Measurements from ENCODE around the gene MAPKAPK5.
A peak's percentile ranks its signal among the peaks of the same experiment; 100 is the strongest.

The MAPKAPK5 gene, protein sequence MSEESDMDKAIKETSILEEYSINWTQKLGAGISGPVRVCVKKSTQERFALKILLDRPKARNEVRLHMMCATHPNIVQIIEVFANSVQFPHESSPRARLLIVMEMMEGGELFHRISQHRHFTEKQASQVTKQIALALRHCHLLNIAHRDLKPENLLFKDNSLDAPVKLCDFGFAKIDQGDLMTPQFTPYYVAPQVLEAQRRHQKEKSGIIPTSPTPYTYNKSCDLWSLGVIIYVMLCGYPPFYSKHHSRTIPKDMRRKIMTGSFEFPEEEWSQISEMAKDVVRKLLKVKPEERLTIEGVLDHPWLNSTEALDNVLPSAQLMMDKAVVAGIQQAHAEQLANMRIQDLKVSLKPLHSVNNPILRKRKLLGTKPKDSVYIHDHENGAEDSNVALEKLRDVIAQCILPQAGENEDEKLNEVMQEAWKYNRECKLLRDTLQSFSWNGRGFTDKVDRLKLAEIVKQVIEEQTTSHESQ

GRCh38 chr12:111841750-111842555 is at the start of gene MAPKAPK5:
Gene MAPKAPK5 (plus strand): TSS chr12:111842228. CDS start chr12:111842734, 506 bp downstream.
- Histone ChIP-seq H3K9ac (ENCODE audit: low read depth, low read length) (peak within 1 kb of the TSS; percentile 99), H3K27ac (ENCODE audit: low read depth, low read length) (peak within 1 kb of the TSS; percentile 94), H3K27me3 (ENCODE audit: control insufficient read depth, insufficient read depth, low read length) (no peaks in the 10 kb centered on the region), H3K4me3 (ENCODE audit: low read depth, low read length) (peak within 1 kb of the TSS; percentile 96), H3K4me1 (ENCODE audit: control insufficient read depth, insufficient read depth, low read length) (peaks cover 9% of the 10 kb centered on the region), H3K9me3 (ENCODE audit: control insufficient read depth, insufficient read depth, low read length) (no peaks in the 10 kb centered on the region), H3K36me3 (ENCODE audit: control insufficient read depth, insufficient read depth, low read length) (peaks cover 26% of the 10 kb centered on the region)

- H3K36me3 ChIP-seq (ENCODE audit: control insufficient read depth, insufficient read depth, low read length): peaks cover 61% of the 10 kb centered on the region
- H3K27ac ChIP-seq (ENCODE audit: low read depth, low read length): no peak overlapping the region
- H3K4me1 ChIP-seq (ENCODE audit: control insufficient read depth, insufficient read depth, low read length): no peaks in the 10 kb centered on the region
- no peak overlapping the region for H3K9ac ChIP-seq (ENCODE audit: low read depth, low read length)
- no peak overlapping the region for H3K4me3 ChIP-seq (ENCODE audit: low read depth, low read length)
- H3K9me3 ChIP-seq (ENCODE audit: control insufficient read depth, insufficient read depth, low read length): no peaks in the 10 kb centered on the region
- no peaks in the 10 kb centered on the region for H3K27me3 ChIP-seq (ENCODE audit: control insufficient read depth, insufficient read depth, low read length)
Observed at GRCh38 chr12:111792856-111793235, 49.2 kb upstream of the MAPKAPK5 start.

- Histone ChIP-seq H3K36me3 (ENCODE audit: control insufficient read depth, insufficient read depth, low read length) (peaks cover 55% of the 10 kb centered on the region), H3K9me3 (ENCODE audit: control insufficient read depth, insufficient read depth, low read length) (no peaks in the 10 kb centered on the region), H3K27me3 (ENCODE audit: control insufficient read depth, insufficient read depth, low read length) (no peaks in the 10 kb centered on the region), H3K4me3 (ENCODE audit: low read depth, low read length) (no peak overlapping the region), H3K9ac (ENCODE audit: low read depth, low read length) (no peak overlapping the region), H3K27ac (ENCODE audit: low read depth, low read length) (no peak overlapping the region), H3K4me1 (ENCODE audit: control insufficient read depth, insufficient read depth, low read length) (no peaks in the 10 kb centered on the region)
Observed at GRCh38 chr12:111798182-111798581, 43.8 kb upstream of the MAPKAPK5 start.

- H3K4me3 ChIP-seq (ENCODE audit: low read depth, low read length): no peak overlapping the region
- no peaks in the 10 kb centered on the region for H3K27me3 ChIP-seq (ENCODE audit: control insufficient read depth, insufficient read depth, low read length)
- peaks cover 49% of the 10 kb centered on the region for H3K36me3 ChIP-seq (ENCODE audit: control insufficient read depth, insufficient read depth, low read length)
- H3K9ac ChIP-seq (ENCODE audit: low read depth, low read length): no peak overlapping the region
- no peaks in the 10 kb centered on the region for H3K9me3 ChIP-seq (ENCODE audit: control insufficient read depth, insufficient read depth, low read length)
- H3K4me1 ChIP-seq (ENCODE audit: control insufficient read depth, insufficient read depth, low read length): no peaks in the 10 kb centered on the region
- H3K27ac ChIP-seq (ENCODE audit: low read depth, low read length): no peak overlapping the region
Observed at GRCh38 chr12:111799758-111800157, 42.3 kb upstream of the MAPKAPK5 start.

- peaks cover 40% of the 10 kb centered on the region for H3K36me3 ChIP-seq (ENCODE audit: control insufficient read depth, insufficient read depth, low read length)
- no peaks in the 10 kb centered on the region for H3K9me3 ChIP-seq (ENCODE audit: control insufficient read depth, insufficient read depth, low read length)
- H3K27ac ChIP-seq (ENCODE audit: low read depth, low read length): no peak overlapping the region
- no peaks in the 10 kb centered on the region for H3K4me1 ChIP-seq (ENCODE audit: control insufficient read depth, insufficient read depth, low read length)
- H3K9ac ChIP-seq (ENCODE audit: low read depth, low read length): no peak overlapping the region
- no peaks in the 10 kb centered on the region for H3K27me3 ChIP-seq (ENCODE audit: control insufficient read depth, insufficient read depth, low read length)
- no peak overlapping the region for H3K4me3 ChIP-seq (ENCODE audit: low read depth, low read length)
Observed at GRCh38 chr12:111803038-111803626, 38.9 kb upstream of the MAPKAPK5 start.

- Histone ChIP-seq H3K36me3 (ENCODE audit: control insufficient read depth, insufficient read depth, low read length) (peaks cover 36% of the 10 kb centered on the region), H3K4me3 (ENCODE audit: low read depth, low read length) (no peak overlapping the region), H3K9me3 (ENCODE audit: control insufficient read depth, insufficient read depth, low read length) (no peaks in the 10 kb centered on the region), H3K9ac (ENCODE audit: low read depth, low read length) (no peak overlapping the region), H3K4me1 (ENCODE audit: control insufficient read depth, insufficient read depth, low read length) (no peaks in the 10 kb centered on the region), H3K27ac (ENCODE audit: low read depth, low read length) (no peak overlapping the region), H3K27me3 (ENCODE audit: control insufficient read depth, insufficient read depth, low read length) (no peaks in the 10 kb centered on the region)
Observed at GRCh38 chr12:111803851-111804250, 38.2 kb upstream of the MAPKAPK5 start.

- Histone ChIP-seq H3K4me1 (ENCODE audit: control insufficient read depth, insufficient read depth, low read length) (no peaks in the 10 kb centered on the region), H3K9ac (ENCODE audit: low read depth, low read length) (no peak overlapping the region), H3K27ac (ENCODE audit: low read depth, low read length) (no peak overlapping the region), H3K9me3 (ENCODE audit: control insufficient read depth, insufficient read depth, low read length) (no peaks in the 10 kb centered on the region), H3K4me3 (ENCODE audit: low read depth, low read length) (no peak overlapping the region), H3K27me3 (ENCODE audit: control insufficient read depth, insufficient read depth, low read length) (no peaks in the 10 kb centered on the region), H3K36me3 (ENCODE audit: control insufficient read depth, insufficient read depth, low read length) (peaks cover 28% of the 10 kb centered on the region)
Observed at GRCh38 chr12:111806304-111806703, 35.7 kb upstream of the MAPKAPK5 start.

- Histone ChIP-seq H3K27ac (ENCODE audit: low read depth, low read length) (no peak overlapping the region), H3K9me3 (ENCODE audit: control insufficient read depth, insufficient read depth, low read length) (no peaks in the 10 kb centered on the region), H3K4me1 (ENCODE audit: control insufficient read depth, insufficient read depth, low read length) (no peaks in the 10 kb centered on the region), H3K36me3 (ENCODE audit: control insufficient read depth, insufficient read depth, low read length) (peaks cover 25% of the 10 kb centered on the region), H3K27me3 (ENCODE audit: control insufficient read depth, insufficient read depth, low read length) (no peaks in the 10 kb centered on the region), H3K4me3 (ENCODE audit: low read depth, low read length) (no peak overlapping the region), H3K9ac (ENCODE audit: low read depth, low read length) (no peak overlapping the region)
Observed at GRCh38 chr12:111807232-111807631, 34.8 kb upstream of the MAPKAPK5 start.

DNA sequence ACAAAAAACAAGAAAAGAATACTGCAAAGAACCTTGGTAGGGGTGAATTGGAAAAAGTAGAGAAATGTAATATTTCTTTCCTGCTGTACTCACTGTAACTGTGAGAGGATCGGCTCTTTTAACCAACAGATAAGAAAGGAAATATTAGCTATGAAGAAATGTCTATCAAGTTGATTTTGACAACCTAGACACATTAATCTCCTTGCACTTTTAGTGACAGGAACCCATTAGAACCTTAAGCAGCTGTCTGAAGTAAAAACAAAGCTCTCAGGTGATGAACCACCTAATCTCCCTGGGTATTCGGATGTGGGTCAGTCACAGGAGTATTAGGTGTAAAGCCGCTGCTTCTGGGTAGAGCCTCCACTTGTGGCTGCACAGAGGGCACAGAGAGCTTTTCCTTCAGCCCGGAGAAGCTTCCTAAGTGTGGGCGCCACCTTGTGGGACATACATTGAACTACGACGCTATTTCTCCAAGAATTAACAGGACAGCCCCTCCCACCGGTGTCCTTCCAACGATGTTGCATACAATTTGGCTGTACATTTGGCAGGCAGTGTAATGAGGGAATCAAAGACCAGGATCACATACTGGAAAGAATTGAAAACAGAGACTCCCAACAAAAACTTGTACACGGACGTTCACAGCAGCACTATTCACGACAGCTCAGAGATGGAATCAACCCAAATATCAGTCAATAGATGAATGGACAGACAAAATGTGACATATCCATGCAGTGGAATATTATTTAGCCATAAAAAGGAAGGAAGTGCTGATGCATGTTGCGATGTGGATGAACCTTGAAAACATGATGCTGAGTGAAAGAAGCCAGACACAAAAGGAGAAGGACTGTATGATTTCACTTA is 28.9 kb upstream of the MAPKAPK5 start:
- Histone ChIP-seq H3K4me1 (ENCODE audit: control insufficient read depth, insufficient read depth, low read length) (no peaks in the 10 kb centered on the region), H3K27ac (ENCODE audit: low read depth, low read length) (no peak overlapping the region), H3K27me3 (ENCODE audit: control insufficient read depth, insufficient read depth, low read length) (no peaks in the 10 kb centered on the region), H3K9ac (ENCODE audit: low read depth, low read length) (no peak overlapping the region), H3K4me3 (ENCODE audit: low read depth, low read length) (no peak overlapping the region), H3K36me3 (ENCODE audit: control insufficient read depth, insufficient read depth, low read length) (peaks cover 14% of the 10 kb centered on the region), H3K9me3 (ENCODE audit: control insufficient read depth, insufficient read depth, low read length) (no peaks in the 10 kb centered on the region)

- H3K4me3 ChIP-seq (ENCODE audit: low read depth, low read length): no peak overlapping the region
- no peaks in the 10 kb centered on the region for H3K27me3 ChIP-seq (ENCODE audit: control insufficient read depth, insufficient read depth, low read length)
- H3K4me1 ChIP-seq (ENCODE audit: control insufficient read depth, insufficient read depth, low read length): no peaks in the 10 kb centered on the region
- no peak overlapping the region for H3K27ac ChIP-seq (ENCODE audit: low read depth, low read length)
- no peaks in the 10 kb centered on the region for H3K36me3 ChIP-seq (ENCODE audit: control insufficient read depth, insufficient read depth, low read length)
- H3K9me3 ChIP-seq (ENCODE audit: control insufficient read depth, insufficient read depth, low read length): no peaks in the 10 kb centered on the region
- no peak overlapping the region for H3K9ac ChIP-seq (ENCODE audit: low read depth, low read length)
Observed at GRCh38 chr12:111816065-111816615, 25.9 kb upstream of the MAPKAPK5 start.
